Esophagus mucosa (tissue), 1 donor: ENCODE results near the gene OGN. TPM values are rescaled to one million over a fixed set of nuclear protein-coding genes. Genes with fewer than 3 reads are reported as not detected.

Source experiments
- ATAC-seq: fragments of 200-7000 bp; cut with Tn5 transposase; one replicate; pipeline ENCODE4 v1.9.1; 2020
- total RNA-seq: library from RNA; stranded (reverse); gene quantifications from one replicate; pipeline ENCODE4 v1.2.4, GENCODE V29; 2023
- donor health status: DM: yes; HTN: yes; CAD: no.

Gene OGN
- total RNA-seq, 1 donor from 2014 or later: 0.68 TPM

GRCh38 chr9:92402826-92403745, 1.3 kb downstream of the OGN start:
- no peak for ATAC-seq

- no peak for ATAC-seq
Observed at GRCh38 chr9:92402360-92402759, 2.0 kb downstream of the OGN start.

GRCh38 chr9:92397853-92398252, 6.5 kb downstream of the OGN start:
- ATAC-seq: no peak

- no peak for ATAC-seq
Observed at GRCh38 chr9:92395617-92396016, 8.8 kb downstream of the OGN start.

- ATAC-seq: no peak
Observed at GRCh38 chr9:92393686-92394085, 10.7 kb downstream of the OGN start.

GRCh38 chr9:92392690-92393089, 11.7 kb downstream of the OGN start:
- no peak for ATAC-seq

GRCh38 chr9:92385953-92386352, 18.4 kb downstream of the OGN start:
- ATAC-seq: peak; percentile 98

- peak; percentile 22 for ATAC-seq
Observed at GRCh38 chr9:92385477-92385876, 18.9 kb downstream of the OGN start.

GRCh38 chr9:92385001-92385400, 19.4 kb downstream of the OGN start:
- ATAC-seq: no peak

GRCh38 chr9:92384375-92384774, 20.0 kb downstream of the OGN start:
- peak; percentile 53 for ATAC-seq

- no peak for ATAC-seq
Observed at GRCh38 chr9:92381775-92382174, 22.6 kb downstream of the OGN start.

GRCh38 chr9:92380603-92381002, 23.8 kb downstream of the OGN start:
- no peak for ATAC-seq

GRCh38 chr9:92378865-92379560, 25.4 kb downstream of the OGN start:
- ATAC-seq: peak; percentile 35

GRCh38 chr9:92377876-92378275, 26.5 kb downstream of the OGN start:
- ATAC-seq: no peak

- no peak for ATAC-seq
Observed at GRCh38 chr9:92373167-92373566, 31.2 kb downstream of the OGN start.

GRCh38 chr9:92369075-92369474, 35.3 kb downstream of the OGN start:
- ATAC-seq: no peak

GRCh38 chr9:92360083-92360482, 44.3 kb downstream of the OGN start:
- ATAC-seq: no peak

- no peak for ATAC-seq
Observed at GRCh38 chr9:92359394-92359995, 44.9 kb downstream of the OGN start.

GRCh38 chr9:92353051-92353450, 51.3 kb downstream of the OGN start:
- ATAC-seq: no peak

- no peak for ATAC-seq
Observed at GRCh38 chr9:92350740-92351133, 53.6 kb downstream of the OGN start.

- ATAC-seq: no peak
Observed at GRCh38 chr9:92349771-92350739, 54.3 kb downstream of the OGN start.

- ATAC-seq: no peak
Observed at GRCh38 chr9:92345582-92345981, 58.8 kb downstream of the OGN start.
